Peyer's patch (tissue), 4 donors: ENCODE results near the gene AMPD3.

Experiments used
- CTCF ChIP-seq, 6 experiments: fragments of 450-650 bp in 4 of 6; fragments of 200-600 bp in 2 of 6; sonication (generic) in 1 of 6; IDR thresholded peaks; one replicate each; pipeline ENCODE4 v1.5.1; 2017 to 2019; ENCODE audit warnings: antibody characterized with exemption in 6 of 6, mild to moderate bottlenecking in 3 of 6, moderate library complexity in 1 of 6
- POLR2A ChIP-seq, 2 donors: fragments of 450-650 bp; IDR thresholded peaks; one replicate each; pipeline ENCODE4 v1.5.1; 2017; ENCODE audit warnings: antibody characterized with exemption in 2 of 2, mild to moderate bottlenecking in 2 of 2, moderate library complexity in 2 of 2

- no peak for TF ChIP-seq CTCF (IDR thresholded peaks at IDR 0.05)
- TF ChIP-seq POLR2A (IDR thresholded peaks at IDR 0.05): no peak
Observed at GRCh38 chr11:10502770-10503169, 47.7 kb downstream of the AMPD3 start.
